Activated CD4-positive, alpha-beta T cell treated with anti-CD3 and anti-CD28 coated beads, Interleukin-2, amount 50 U/mL, for 24 hours (primary cell): Measurements from ENCODE around the gene PCYT2.

ENCODE experiments used
- DNase-seq, 2 donors: peaks; one replicate each; pipeline ENCODE4 v3.0.0-alpha.2; 2020; ENCODE audit warnings: low read depth in 1 of 2, low spot score in 1 of 2

PCYT2 gene

GRCh38 chr17:81858967-81859905 is 52.0 kb downstream of the PCYT2 start:
- DNase-seq: no peak

GRCh38 chr17:81858170-81858966 is 52.8 kb downstream of the PCYT2 start:
- no peak for DNase-seq

- no peak for DNase-seq
Observed at GRCh38 chr17:81854974-81855774, 56.0 kb downstream of the PCYT2 start.

- no peak for DNase-seq
Observed at GRCh38 chr17:81852237-81852636, 59.0 kb downstream of the PCYT2 start.

GRCh38 chr17:81851423-81851822 is 59.8 kb downstream of the PCYT2 start:
- DNase-seq: no peak
